Suprapubic skin (tissue), 4 donors: ENCODE measurements around the gene GNB4. TPM values are rescaled to one million over a fixed set of nuclear protein-coding genes. Genes with fewer than 3 reads are reported as not detected.

Experiments used
- DNase-seq, 2 donors: peaks; one replicate each; pipeline ENCODE4 v3.0.0-alpha.2; 2019; ENCODE audit warnings: low spot score in 2 of 2
- H3K27ac ChIP-seq: fragments of 200-600 bp; sonication (generic); one replicate; pipeline ENCODE4 v1.5.1; 2019
- H3K27me3 ChIP-seq: fragments of 200-600 bp; sonication (generic); one replicate; pipeline ENCODE4 v1.5.1; 2019
- H3K36me3 ChIP-seq: fragments of 200-600 bp; sonication (generic); one replicate; pipeline ENCODE4 v1.5.1; 2019
- H3K4me1 ChIP-seq: fragments of 200-600 bp; sonication (generic); one replicate; pipeline ENCODE4 v1.5.1; 2019
- H3K4me3 ChIP-seq: fragments of 200-600 bp; sonication (generic); one replicate; pipeline ENCODE4 v1.5.1; 2019; ENCODE audit warnings: mild to moderate bottlenecking
- H3K9me3 ChIP-seq: fragments of 200-600 bp; sonication (generic); one replicate; pipeline ENCODE4 v1.5.1; 2019
- EP300 ChIP-seq: sonication (generic); formaldehyde crosslinking; IDR thresholded peaks from one replicate; pipeline ENCODE4 v1.6.1; 2017; ENCODE audit warnings: antibody characterized with exemption
- POLR2A ChIP-seq, 2 donors: fragments of 450-650 bp; IDR thresholded peaks; one replicate each; pipeline ENCODE4 v1.6.1; 2017; ENCODE audit warnings: antibody characterized with exemption in 2 of 2, mild to moderate bottlenecking in 2 of 2, moderate library complexity in 2 of 2
- POLR2AphosphoS5 ChIP-seq, 3 donors: sonication (generic); formaldehyde crosslinking; IDR thresholded peaks; one replicate each; pipeline ENCODE4 v1.6.1; 2017; ENCODE audit warnings: antibody characterized with exemption in 3 of 3
- WGBS: methylation state at CpG from one replicate; pipeline ENCODE4 v1.1.5; 2018; 5-methylcytosine and 5-hydroxymethylcytosine counted together
- total RNA-seq, 4 donors: library from RNA; depleted of rRNA; stranded (reverse); fragments of >200 nt; gene quantifications; one replicate each; pipeline ENCODE4 v1.1.0, GENCODE V29; 2016
- TF ChIP-seq, protein P1 (sequence below), 2 donors: fragments of 200-600 bp in 1 of 2; fragments of 450-650 bp in 1 of 2; sonication (generic) in 1 of 2; IDR thresholded peaks; one replicate each; pipeline ENCODE4 v1.5.1; 2016 to 2019; ENCODE audit warnings: antibody characterized with exemption in 2 of 2, mild to moderate bottlenecking in 1 of 2, moderate library complexity in 1 of 2

The GNB4 gene
- total RNA-seq, 4 donors from 2014 or later: 70.5 to 91.1 (median 83.4) TPM

DNA sequence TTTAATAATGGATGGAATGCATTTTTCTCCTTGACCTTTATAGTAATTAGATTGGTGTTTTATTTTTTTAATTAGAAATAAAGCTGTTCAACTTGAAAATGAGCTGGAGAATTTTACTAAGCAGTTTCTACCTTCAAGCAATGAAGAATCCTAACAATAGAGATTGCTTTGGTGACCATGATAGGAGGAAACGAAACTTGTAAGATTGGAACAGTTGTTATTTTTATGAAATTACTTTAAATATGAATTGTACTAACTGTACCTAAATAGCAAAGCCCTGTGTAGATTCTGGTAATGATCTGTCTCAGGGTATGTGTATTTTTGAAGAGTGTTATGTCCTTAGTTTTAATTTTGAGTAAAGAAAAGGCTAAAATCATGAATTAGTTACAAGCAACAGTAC, 59.4 kb downstream of the GNB4 start:
- H3K4me1 ChIP-seq: no peaks in the 10 kb centered on the region
- TF ChIP-seq POLR2A (IDR thresholded peaks at IDR 0.05) (no peak), POLR2AphosphoS5 (IDR thresholded peaks at IDR 0.05) (no peak), EP300 (no peak)
- TF ChIP-seq, protein P1, sequence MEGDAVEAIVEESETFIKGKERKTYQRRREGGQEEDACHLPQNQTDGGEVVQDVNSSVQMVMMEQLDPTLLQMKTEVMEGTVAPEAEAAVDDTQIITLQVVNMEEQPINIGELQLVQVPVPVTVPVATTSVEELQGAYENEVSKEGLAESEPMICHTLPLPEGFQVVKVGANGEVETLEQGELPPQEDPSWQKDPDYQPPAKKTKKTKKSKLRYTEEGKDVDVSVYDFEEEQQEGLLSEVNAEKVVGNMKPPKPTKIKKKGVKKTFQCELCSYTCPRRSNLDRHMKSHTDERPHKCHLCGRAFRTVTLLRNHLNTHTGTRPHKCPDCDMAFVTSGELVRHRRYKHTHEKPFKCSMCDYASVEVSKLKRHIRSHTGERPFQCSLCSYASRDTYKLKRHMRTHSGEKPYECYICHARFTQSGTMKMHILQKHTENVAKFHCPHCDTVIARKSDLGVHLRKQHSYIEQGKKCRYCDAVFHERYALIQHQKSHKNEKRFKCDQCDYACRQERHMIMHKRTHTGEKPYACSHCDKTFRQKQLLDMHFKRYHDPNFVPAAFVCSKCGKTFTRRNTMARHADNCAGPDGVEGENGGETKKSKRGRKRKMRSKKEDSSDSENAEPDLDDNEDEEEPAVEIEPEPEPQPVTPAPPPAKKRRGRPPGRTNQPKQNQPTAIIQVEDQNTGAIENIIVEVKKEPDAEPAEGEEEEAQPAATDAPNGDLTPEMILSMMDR (IDR thresholded peaks at IDR 0.05): no peak
- WGBS: 87% methylated on average over 1 of the region's 1 CpG

DNA sequence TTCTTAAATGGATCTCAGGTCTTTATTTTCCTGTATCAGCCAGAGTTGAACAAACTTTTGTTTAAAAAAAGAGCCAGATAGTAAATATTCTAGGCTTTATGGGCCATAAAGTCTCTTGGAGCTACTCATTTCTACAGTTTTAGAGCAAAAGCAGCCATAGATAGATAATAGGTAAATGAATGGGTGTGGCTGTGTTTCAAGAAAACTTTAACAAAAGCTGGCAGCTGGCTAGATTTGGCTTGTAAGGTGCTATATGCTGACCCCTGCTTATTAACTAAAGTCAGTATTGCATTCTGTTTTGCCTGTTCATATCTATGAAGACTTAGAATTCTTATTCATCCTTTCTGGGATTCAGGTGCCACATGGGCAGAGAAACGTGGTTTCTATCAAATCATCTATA, 74.8 kb downstream of the GNB4 start:
- Histone ChIP-seq H3K4me3 (no peak overlapping the region), H3K27me3 (no peaks in the 10 kb centered on the region), H3K36me3 (peaks cover 58% of the 10 kb centered on the region), H3K27ac (no peak overlapping the region), H3K9me3 (no peaks in the 10 kb centered on the region), H3K4me1 (no peaks in the 10 kb centered on the region)
- TF ChIP-seq POLR2AphosphoS5 (IDR thresholded peaks at IDR 0.05) (no peak), POLR2A (IDR thresholded peaks at IDR 0.05) (no peak), EP300 (no peak)
- TF ChIP-seq, protein P1 (IDR thresholded peaks at IDR 0.05): no peak
- 98% methylated on average over 1 of the region's 1 CpG for WGBS
- DNase-seq: no peak

More for the DNA sequence above, 59.4 kb downstream of the GNB4 start:
- DNase-seq: no peak
- Histone ChIP-seq H3K36me3 (peaks cover 38% of the 10 kb centered on the region), H3K27ac (no peak overlapping the region), H3K4me3 (no peak overlapping the region), H3K27me3 (no peaks in the 10 kb centered on the region), H3K9me3 (no peaks in the 10 kb centered on the region)

DNA sequence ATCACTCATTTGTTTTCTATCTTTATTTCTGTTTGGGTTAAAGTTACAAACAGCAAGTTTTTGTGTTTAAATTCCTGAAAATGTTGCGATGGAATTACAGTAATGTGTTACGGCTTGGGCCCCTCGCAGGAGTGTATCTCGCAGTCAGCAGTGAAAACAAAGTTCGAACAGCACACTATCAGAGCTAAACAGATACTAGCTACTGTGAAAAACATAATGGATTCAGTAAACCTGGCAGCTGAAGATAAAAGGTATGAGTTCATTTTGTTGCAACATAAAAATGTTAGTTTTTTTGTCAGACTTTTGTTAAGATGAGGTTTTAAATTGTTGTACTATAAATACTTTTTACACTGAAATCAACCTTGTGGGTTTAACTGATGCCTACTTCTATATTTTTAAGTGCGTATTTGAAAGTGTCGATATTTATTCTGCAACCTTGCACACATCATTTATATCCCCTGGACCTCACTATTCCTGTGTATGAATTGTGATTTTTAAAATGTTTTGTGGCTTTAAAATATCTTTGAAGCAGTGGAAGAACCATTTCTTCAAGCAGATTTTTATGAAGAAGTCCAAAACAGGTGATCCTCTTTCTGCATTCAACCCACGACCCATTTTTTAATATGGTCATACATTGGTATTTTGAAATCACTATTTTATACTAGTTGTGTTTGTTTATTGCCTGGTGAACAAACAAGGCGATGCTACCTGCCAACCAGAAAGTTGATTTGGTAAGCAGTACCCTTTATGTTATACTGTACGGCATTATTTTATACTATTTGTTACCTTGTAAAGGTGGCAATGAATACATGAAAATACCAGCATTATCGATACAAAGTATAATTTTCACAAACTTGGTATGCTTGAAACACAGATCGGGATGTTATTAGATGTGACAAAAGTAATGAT, 75.9 kb downstream of the GNB4 start:
- Histone ChIP-seq H3K4me3 (no peak overlapping the region), H3K36me3 (peaks cover 53% of the 10 kb centered on the region), H3K9me3 (no peaks in the 10 kb centered on the region), H3K27ac (no peak overlapping the region), H3K4me1 (no peaks in the 10 kb centered on the region), H3K27me3 (no peaks in the 10 kb centered on the region)
- no peak for DNase-seq
- 89% methylated on average over 12 of the region's 12 CpGs for WGBS
- TF ChIP-seq POLR2A (IDR thresholded peaks at IDR 0.05) (no peak), POLR2AphosphoS5 (IDR thresholded peaks at IDR 0.05) (no peak), EP300 (no peak)
- TF ChIP-seq, protein P1 (IDR thresholded peaks at IDR 0.05): no peak

DNA sequence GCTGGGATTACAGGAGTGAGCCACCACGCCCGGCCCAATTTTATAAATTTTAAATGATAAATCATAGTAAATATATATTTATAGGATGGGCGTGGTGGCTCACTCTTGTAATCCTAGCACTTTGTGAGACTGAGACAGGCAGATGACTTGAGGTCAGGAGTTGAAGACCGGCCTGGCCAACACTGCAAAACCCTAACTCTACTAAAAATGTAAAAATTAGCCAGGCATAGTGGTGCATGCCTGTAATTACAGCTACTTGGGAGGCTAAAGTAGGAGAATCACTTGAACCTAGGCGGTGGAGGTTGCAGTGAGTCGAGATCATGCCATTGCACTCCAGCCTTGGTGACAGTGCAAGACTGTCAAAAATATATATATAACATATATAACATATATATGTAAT, 77.3 kb downstream of the GNB4 start:
- no peak overlapping the region for H3K4me3 ChIP-seq
- H3K9me3 ChIP-seq: no peaks in the 10 kb centered on the region
- H3K27me3 ChIP-seq: no peaks in the 10 kb centered on the region
- H3K4me1 ChIP-seq: no peaks in the 10 kb centered on the region
- WGBS: 92% methylated on average over 6 of the region's 6 CpGs
- no peak overlapping the region for H3K27ac ChIP-seq
- no peak for TF ChIP-seq EP300
- TF ChIP-seq POLR2AphosphoS5 (IDR thresholded peaks at IDR 0.05): no peak
- TF ChIP-seq, protein P1 (IDR thresholded peaks at IDR 0.05): no peak
- no peak for DNase-seq
- peaks cover 47% of the 10 kb centered on the region for H3K36me3 ChIP-seq

DNA sequence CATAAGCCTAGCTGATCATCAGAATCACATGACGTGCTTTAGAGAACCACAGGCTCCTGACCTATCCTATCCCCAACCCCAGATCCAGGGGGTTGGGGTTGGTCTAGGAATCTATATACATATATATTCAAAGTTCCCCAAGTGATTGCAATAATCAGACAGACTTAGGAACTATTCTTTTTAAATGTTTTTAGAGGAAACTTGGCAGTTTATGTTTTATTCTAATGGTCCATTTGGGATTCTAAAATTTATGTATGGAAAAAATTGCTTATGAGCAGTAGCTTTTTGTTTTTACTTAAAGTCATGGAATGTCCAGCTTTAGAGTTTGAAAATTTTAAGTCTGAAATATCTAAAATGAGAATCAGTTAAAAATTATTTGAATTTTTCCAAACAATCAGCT, 81.6 kb downstream of the GNB4 start:
- peaks cover 55% of the 10 kb centered on the region for H3K36me3 ChIP-seq
- no peak for TF ChIP-seq EP300
- TF ChIP-seq, protein P1 (IDR thresholded peaks at IDR 0.05): no peak
- TF ChIP-seq POLR2AphosphoS5 (IDR thresholded peaks at IDR 0.05): no peak
- no peak for TF ChIP-seq POLR2A (IDR thresholded peaks at IDR 0.05)
- DNase-seq: no peak
- 100% methylated on average over 1 of the region's 1 CpG for WGBS
- H3K27me3 ChIP-seq: no peaks in the 10 kb centered on the region
- H3K9me3 ChIP-seq: no peaks in the 10 kb centered on the region
- H3K4me1 ChIP-seq: no peaks in the 10 kb centered on the region
- H3K4me3 ChIP-seq: no peak overlapping the region
- H3K27ac ChIP-seq: no peak overlapping the region
